D721Med (cell line): ENCODE measurements around the gene LHX1.

Source experiments
- DNase-seq: peaks from one replicate; pipeline ENCODE4 v3.0.0; 2011; ENCODE audit warnings: low spot score; ENCODE audit not compliant: insufficient read length
- FAIRE-seq: peaks from 2 replicates; lab custom pipeline; 2011; peaks lifted over from hg19 to GRCh38; lab: Jason Lieb, UNC
- TF ChIP-seq, protein P1 (sequence below): IDR thresholded peaks from 2 replicates; pipeline ENCODE4 v1.5.1; 2012; ENCODE audit warnings: mild to moderate bottlenecking, control low read depth; ENCODE audit not compliant: insufficient read depth; ENCODE audit errors: missing control alignments

LHX1 gene

DNA sequence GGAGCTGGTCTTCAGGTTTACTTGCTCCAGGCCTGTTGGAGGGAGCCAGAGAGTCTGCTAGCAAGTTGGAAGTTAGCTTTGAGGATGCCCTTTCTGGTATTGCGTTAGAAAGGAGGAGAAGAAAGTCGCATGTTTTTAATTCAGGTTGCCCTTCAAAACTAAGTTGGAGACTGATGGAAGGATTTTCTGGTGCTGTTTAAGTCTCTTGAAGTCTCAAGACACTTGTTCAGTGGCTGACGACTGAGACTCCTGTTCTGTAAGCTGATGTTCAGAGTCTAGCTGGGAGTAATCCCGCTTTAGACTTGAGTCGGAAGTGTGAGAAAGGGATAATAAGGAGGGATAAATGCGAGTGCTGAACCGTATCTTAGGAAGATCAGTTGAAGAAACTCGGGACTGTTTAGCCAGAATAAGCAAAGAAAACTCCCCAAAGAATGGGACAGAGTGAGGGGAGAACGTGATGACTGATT is 12.2 kb downstream of the LHX1 start:
- FAIRE-seq (no peak), DNase-seq (no peak)
- TF ChIP-seq, protein P1, sequence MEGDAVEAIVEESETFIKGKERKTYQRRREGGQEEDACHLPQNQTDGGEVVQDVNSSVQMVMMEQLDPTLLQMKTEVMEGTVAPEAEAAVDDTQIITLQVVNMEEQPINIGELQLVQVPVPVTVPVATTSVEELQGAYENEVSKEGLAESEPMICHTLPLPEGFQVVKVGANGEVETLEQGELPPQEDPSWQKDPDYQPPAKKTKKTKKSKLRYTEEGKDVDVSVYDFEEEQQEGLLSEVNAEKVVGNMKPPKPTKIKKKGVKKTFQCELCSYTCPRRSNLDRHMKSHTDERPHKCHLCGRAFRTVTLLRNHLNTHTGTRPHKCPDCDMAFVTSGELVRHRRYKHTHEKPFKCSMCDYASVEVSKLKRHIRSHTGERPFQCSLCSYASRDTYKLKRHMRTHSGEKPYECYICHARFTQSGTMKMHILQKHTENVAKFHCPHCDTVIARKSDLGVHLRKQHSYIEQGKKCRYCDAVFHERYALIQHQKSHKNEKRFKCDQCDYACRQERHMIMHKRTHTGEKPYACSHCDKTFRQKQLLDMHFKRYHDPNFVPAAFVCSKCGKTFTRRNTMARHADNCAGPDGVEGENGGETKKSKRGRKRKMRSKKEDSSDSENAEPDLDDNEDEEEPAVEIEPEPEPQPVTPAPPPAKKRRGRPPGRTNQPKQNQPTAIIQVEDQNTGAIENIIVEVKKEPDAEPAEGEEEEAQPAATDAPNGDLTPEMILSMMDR: no peak

DNA sequence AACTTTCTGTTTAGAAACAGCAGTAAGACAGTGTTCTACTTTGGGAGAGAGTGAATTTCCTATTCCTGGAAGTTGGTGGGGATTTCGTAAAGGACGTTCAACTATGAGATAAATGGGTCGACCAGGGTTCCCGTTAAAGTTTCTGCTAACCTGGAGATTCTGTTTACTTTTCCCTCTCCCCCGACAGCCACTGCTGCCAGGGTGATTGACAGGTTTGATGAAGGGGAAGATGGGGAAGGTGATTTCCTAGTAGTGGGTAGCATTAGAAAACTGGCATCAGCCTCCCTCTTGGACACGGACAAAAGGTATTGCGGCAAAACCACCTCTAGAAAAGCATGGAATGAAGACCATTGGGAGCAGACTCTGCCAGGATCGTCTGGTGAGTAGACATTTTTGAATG is 12.8 kb downstream of the LHX1 start:
- TF ChIP-seq, protein P1: no peak
- no peak for FAIRE-seq
- DNase-seq: no peak

DNA sequence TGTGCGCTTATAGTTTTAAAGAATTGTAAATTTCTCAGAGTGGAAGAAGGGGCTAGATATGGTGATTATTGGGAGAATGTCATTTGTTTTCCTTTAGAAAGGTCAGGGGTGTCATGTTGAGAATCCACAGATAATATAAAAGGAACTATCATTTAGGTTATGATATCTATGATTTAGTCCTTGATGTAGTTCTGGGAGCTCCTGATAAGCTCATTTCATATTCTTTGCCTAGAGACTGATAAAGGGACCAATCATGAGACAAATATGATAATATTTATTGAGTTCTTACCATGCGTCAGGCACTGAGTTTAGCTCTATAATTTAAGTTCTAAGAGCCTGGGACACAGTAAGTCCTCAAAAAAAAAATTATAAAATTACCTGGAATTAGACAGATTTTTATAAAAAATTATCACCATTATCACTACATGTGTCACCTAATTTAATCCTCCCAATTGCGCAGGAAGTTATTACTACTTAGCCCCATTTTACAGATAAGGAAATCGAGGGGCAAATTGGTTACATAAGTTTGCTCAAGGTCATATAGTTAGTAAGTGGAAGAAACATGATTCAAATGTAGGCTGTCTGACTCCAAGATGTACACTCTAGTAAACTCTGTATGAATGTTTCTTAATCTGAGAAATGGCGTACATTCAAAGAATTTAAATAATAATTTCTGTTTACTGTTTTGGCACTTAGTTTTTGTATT is 14.0 kb downstream of the LHX1 start:
- TF ChIP-seq, protein P1: no peak
- DNase-seq (no peak), FAIRE-seq (no peak)

DNA sequence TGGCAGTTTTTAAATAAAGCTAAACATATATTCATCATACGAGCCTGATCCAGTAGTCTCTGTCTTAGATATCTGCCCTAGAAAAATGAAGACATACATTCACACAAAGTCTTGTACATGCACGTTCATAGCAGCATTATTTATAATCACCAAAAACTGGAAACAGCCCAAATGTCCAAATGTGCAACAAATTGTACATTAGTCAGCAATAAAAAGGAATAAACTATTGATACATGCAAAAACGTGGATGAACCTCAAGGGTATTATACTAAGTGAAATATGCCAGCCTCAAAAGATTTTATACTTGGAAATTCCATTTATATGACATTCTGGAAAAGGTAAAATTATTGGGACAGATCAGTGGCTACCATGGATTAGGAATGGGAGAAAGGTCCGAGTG is 34.2 kb downstream of the LHX1 start:
- TF ChIP-seq, protein P1: no peak
- DNase-seq: no peak
- no peak for FAIRE-seq

DNA sequence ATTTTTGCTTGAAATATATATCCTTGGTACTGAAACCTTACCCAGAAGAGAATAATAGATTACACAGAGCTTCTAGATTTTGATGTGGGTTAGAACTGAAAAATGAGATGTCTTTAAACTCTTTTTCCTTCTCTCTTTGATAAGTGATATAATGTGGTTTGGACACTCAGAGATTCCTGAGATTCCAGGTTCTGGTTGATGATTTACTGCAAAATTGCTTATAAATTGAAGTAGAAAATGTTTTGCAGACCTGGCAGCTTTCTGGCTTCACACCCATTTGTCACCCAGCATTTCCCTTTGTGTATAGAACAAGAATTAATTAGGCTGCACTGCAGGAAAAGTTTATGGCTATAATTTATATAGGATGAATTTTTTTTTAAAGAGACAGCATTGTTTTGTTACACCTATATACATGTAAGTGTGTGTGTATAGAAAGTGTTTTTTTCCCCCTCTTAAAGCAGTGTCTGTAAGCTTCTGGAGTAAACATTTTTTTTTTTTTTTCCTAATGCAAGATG is 35.0 kb downstream of the LHX1 start:
- TF ChIP-seq, protein P1: no peak
- no peak for DNase-seq

DNA sequence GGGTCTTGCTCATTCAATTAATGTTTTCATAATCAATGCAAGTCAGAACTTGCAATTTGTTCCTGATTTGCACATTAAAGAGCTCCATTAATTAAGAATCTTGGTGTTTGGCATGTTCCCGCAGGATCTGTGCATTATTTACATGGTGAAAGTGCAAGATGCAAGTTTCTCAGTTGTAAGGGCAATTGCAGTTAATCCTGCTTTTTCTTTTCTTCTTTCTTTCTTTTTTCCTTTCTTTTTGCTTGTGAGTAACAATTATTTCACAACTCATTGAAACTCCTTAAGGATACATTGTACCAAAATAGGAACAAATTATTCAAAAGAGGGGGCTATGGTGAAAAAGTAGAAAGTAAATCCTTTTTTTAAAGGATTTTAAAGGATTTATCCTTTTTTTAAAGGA is 35.6 kb downstream of the LHX1 start:
- DNase-seq: no peak
- FAIRE-seq: no peak
- TF ChIP-seq, protein P1: no peak

More for the DNA sequence above, 35.0 kb downstream of the LHX1 start:
- no peak for FAIRE-seq

DNA sequence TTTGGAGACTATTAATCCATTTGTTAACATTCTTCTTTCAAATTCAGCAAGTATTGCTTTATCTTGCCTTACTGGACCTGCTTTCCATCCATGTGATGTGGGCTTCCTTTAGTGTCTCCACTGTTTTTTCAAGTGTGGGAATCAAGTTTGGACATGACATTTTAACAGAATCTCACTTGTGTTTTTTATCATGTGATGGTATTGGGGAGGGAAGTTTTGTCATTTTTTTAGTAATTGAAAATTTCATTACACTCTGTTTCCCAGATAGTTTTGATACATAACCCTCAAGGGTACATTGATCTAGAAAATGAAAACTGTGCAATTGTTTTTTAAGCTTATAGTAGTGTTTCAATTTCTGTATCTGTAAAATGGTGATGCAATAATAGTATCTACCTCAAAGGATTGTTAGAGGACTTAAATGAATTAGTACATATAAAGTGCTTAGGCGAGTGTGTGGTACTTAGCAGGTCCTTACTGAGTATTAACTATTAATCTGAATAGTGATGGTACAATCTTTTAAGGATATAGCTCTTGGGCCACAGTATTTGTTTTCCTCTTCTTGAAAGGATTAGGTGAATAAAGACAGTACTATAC is 38.7 kb downstream of the LHX1 start:
- FAIRE-seq (no peak), DNase-seq (no peak)
- TF ChIP-seq, protein P1: no peak
